Endodermal cell (in vitro differentiated cells): ENCODE measurements around the gene APMAP. TPM values are rescaled to one million over a fixed set of nuclear protein-coding genes. Genes with fewer than 3 reads are reported as not detected.

Experiments used
- DNase-seq: peaks from one replicate; pipeline ENCODE4 v3.0.0-alpha.2; 2017
- H3K27ac ChIP-seq: 2 replicates; pipeline ENCODE4 v1.5.1; 2013; ENCODE audit warnings: mild to moderate bottlenecking, low read depth, low read length, moderate library complexity
- H3K27me3 ChIP-seq: 2 replicates; pipeline ENCODE4 v1.6.1; 2013; ENCODE audit warnings: mild to moderate bottlenecking, low read length, moderate library complexity; ENCODE audit not compliant: insufficient read depth, control insufficient read depth, poor library complexity, severe bottlenecking
- H3K36me3 ChIP-seq: 2 replicates; pipeline ENCODE4 v1.7.0; 2013; ENCODE audit warnings: mild to moderate bottlenecking, low read length, moderate library complexity; ENCODE audit not compliant: control insufficient read depth, insufficient read depth
- H3K4me1 ChIP-seq: one replicate; pipeline ENCODE4 v1.7.0; 2013; ENCODE audit warnings: low read length; ENCODE audit not compliant: control insufficient read depth, insufficient read depth
- H3K4me3 ChIP-seq: 2 replicates; pipeline ENCODE4 v1.5.1; 2013; ENCODE audit warnings: mild to moderate bottlenecking, low read length, moderate library complexity
- H3K9ac ChIP-seq: 2 replicates; pipeline ENCODE4 v1.6.1; 2013; ENCODE audit warnings: mild to moderate bottlenecking, low read length, moderate library complexity; ENCODE audit not compliant: poor library complexity, severe bottlenecking; ENCODE audit errors: extremely low read depth
- H3K9me3 ChIP-seq: 2 replicates; pipeline ENCODE4 v1.6.1; 2013; ENCODE audit warnings: mild to moderate bottlenecking, low read length, moderate library complexity; ENCODE audit not compliant: control insufficient read depth
- H3K27ac Mint-ChIP-seq: 2 replicates; pipeline ENCODE4 v1.8.0; 2020; ENCODE audit warnings: mixed read lengths
- H3K27me3 Mint-ChIP-seq: 2 replicates; pipeline ENCODE4 v1.8.0; 2021; ENCODE audit warnings: mild to moderate bottlenecking, mixed read lengths; ENCODE audit not compliant: insufficient read depth
- H3K36me3 Mint-ChIP-seq: 2 replicates; pipeline ENCODE4 v1.8.0; 2020; ENCODE audit warnings: low read depth, mixed read lengths
- H3K4me1 Mint-ChIP-seq: 2 replicates; pipeline ENCODE4 v1.8.0; 2020; ENCODE audit warnings: mixed read lengths
- H3K4me3 Mint-ChIP-seq: 2 replicates; pipeline ENCODE4 v1.8.0; 2020; ENCODE audit warnings: mild to moderate bottlenecking, moderate library complexity, mixed read lengths
- H3K9me3 Mint-ChIP-seq: 2 replicates; pipeline ENCODE4 v1.8.0; 2020; ENCODE audit warnings: mild to moderate bottlenecking, mixed read lengths
- WGBS, 2 experiments: methylation state at CpG; one replicate each; pipeline versions ENCODE4 v1.1.5 to v1.1.7; 2013; ENCODE audit warnings: missing lambda C conversion rate in 2 of 2, mixed read lengths in 1 of 2; ENCODE audit not compliant: insufficient coverage in 1 of 2, insufficient read length in 1 of 2; 5-methylcytosine and 5-hydroxymethylcytosine counted together
- total RNA-seq, 2 donors: library from RNA; stranded (reverse); fragmentation: NEBNext Ultra II Directional in 1 of 2; extraction: Animal tissue kit (Norgen Biotek cat#: 25700) in 1 of 2; gene quantifications; 2 replicates in 1 of 2; 3 replicates in 1 of 2; pipeline ENCODE4 v1.2.1, GENCODE V29; 2021
- TF ChIP-seq, protein P1 (sequence below): fragments of 200-600 bp; sonication (generic); conservative IDR thresholded peaks from 2 replicates; pipeline ENCODE4 v1.5.0; 2021; ENCODE audit warnings: antibody characterized with exemption, mild to moderate bottlenecking

Gene APMAP
- total RNA-seq, 2 donors from 2014 or later: 60.2 to 65.6 TPM

DNA sequence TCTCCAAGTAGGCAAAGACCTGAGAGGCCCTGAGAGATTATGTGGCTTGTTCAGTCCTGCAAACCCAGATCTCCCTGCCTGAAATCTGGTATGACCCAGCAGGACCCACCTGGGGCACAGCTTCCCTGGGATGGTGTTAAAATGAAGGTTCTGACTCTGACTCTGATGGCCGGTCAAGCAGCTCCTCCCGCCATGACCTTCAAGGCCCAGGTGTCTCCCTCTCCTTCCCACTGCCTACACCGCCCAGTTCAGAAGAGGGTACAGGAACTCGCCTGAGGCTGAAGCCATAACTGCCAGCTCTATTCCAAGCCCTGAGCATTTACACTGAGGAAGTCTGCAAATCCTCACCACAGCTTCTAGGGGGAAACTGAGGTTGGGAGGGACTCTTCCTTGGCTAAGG is 49.4 kb downstream of the APMAP start:
- no peak overlapping the region for H3K4me3 Mint-ChIP-seq
- no peaks in the 10 kb centered on the region for H3K9me3 ChIP-seq
- WGBS, 2 experiments: 80 to 93% methylated on average over 1 to 4 of the region's 4 CpGs
- H3K36me3 ChIP-seq: no peaks in the 10 kb centered on the region
- H3K36me3 Mint-ChIP-seq: no peaks in the 10 kb centered on the region
- no peak overlapping the region for H3K4me3 ChIP-seq
- H3K27me3 ChIP-seq: no peaks in the 10 kb centered on the region
- H3K27ac Mint-ChIP-seq: no peak overlapping the region
- peaks cover 30% of the 10 kb centered on the region for H3K9me3 Mint-ChIP-seq
- peak; percentile 18 for DNase-seq
- H3K27me3 Mint-ChIP-seq: peaks cover 20% of the 10 kb centered on the region
- no peak overlapping the region for H3K9ac ChIP-seq
- H3K27ac ChIP-seq: no peak overlapping the region
- H3K4me1 Mint-ChIP-seq: no peaks in the 10 kb centered on the region
- no peaks in the 10 kb centered on the region for H3K4me1 ChIP-seq
- TF ChIP-seq, protein P1, sequence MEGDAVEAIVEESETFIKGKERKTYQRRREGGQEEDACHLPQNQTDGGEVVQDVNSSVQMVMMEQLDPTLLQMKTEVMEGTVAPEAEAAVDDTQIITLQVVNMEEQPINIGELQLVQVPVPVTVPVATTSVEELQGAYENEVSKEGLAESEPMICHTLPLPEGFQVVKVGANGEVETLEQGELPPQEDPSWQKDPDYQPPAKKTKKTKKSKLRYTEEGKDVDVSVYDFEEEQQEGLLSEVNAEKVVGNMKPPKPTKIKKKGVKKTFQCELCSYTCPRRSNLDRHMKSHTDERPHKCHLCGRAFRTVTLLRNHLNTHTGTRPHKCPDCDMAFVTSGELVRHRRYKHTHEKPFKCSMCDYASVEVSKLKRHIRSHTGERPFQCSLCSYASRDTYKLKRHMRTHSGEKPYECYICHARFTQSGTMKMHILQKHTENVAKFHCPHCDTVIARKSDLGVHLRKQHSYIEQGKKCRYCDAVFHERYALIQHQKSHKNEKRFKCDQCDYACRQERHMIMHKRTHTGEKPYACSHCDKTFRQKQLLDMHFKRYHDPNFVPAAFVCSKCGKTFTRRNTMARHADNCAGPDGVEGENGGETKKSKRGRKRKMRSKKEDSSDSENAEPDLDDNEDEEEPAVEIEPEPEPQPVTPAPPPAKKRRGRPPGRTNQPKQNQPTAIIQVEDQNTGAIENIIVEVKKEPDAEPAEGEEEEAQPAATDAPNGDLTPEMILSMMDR: no peak

- H3K27ac ChIP-seq: no peak overlapping the region
- Mint-ChIP-seq H3K9me3 (peaks cover 25% of the 10 kb centered on the region), H3K4me1 (no peaks in the 10 kb centered on the region), H3K4me3 (no peak overlapping the region), H3K36me3 (no peaks in the 10 kb centered on the region), H3K27ac (no peak overlapping the region), H3K27me3 (peaks cover 16% of the 10 kb centered on the region)
- no peaks in the 10 kb centered on the region for H3K36me3 ChIP-seq
- no peaks in the 10 kb centered on the region for H3K27me3 ChIP-seq
- WGBS, 2 experiments: 89 to 90% methylated on average over 6 of the region's 6 CpGs
- H3K4me1 ChIP-seq: no peaks in the 10 kb centered on the region
- H3K4me3 ChIP-seq: no peak overlapping the region
- H3K9me3 ChIP-seq: no peaks in the 10 kb centered on the region
- peak; percentile 26 for DNase-seq
- TF ChIP-seq, protein P1: no peak
- H3K9ac ChIP-seq: no peak overlapping the region
Measured at GRCh38 chr20:24942679-24943078, 49.9 kb downstream of the APMAP start.

GRCh38 chr20:24939036-24939435 is 53.5 kb downstream of the APMAP start:
- Mint-ChIP-seq H3K27ac (no peak overlapping the region), H3K36me3 (no peaks in the 10 kb centered on the region), H3K4me3 (no peak overlapping the region), H3K27me3 (no peaks in the 10 kb centered on the region), H3K4me1 (no peaks in the 10 kb centered on the region), H3K9me3 (peaks cover 21% of the 10 kb centered on the region)
- Histone ChIP-seq H3K9me3 (no peaks in the 10 kb centered on the region), H3K27ac (no peak overlapping the region), H3K36me3 (no peaks in the 10 kb centered on the region), H3K4me1 (no peaks in the 10 kb centered on the region), H3K27me3 (no peaks in the 10 kb centered on the region), H3K4me3 (no peak overlapping the region), H3K9ac (no peak overlapping the region)
- peak; percentile 24 for DNase-seq
- 57 to 70% methylated on average over 4 of the region's 4 CpGs for WGBS, 2 experiments
- TF ChIP-seq, protein P1: no peak
